Stomach (tissue), 9 donors: ENCODE data around the gene FLNC. TPM values are rescaled to one million over a fixed set of nuclear protein-coding genes. Genes with fewer than 3 reads are reported as not detected.

ENCODE experiments used
- DNase-seq, 2 donors: peaks; one replicate each; pipeline versions ENCODE4 v3.0.0 to v3.0.0-alpha.2; 2013 to 2019
- H3K27ac ChIP-seq, 5 donors: fragments of 200-600 bp in 4 of 5; sonication (generic) in 4 of 5; one replicate each; pipeline ENCODE4 v1.5.1; 2013 to 2019; ENCODE audit warnings: mild to moderate bottlenecking in 1 of 5, moderate library complexity in 1 of 5
- H3K27me3 ChIP-seq, 3 donors: fragments of 200-600 bp; sonication (generic); one replicate each; pipeline ENCODE4 v1.5.1; 2017 to 2019; ENCODE audit warnings: mixed run types in 1 of 3
- H3K36me3 ChIP-seq, 4 donors: fragments of 200-600 bp; sonication (generic); 1 replicate in 3 of 4; 2 replicates in 1 of 4; pipeline ENCODE4 v1.5.1; 2016 to 2019
- H3K4me1 ChIP-seq, 4 donors: fragments of 200-600 bp; sonication (generic); one replicate each; pipeline ENCODE4 v1.5.1; 2016 to 2019
- H3K4me3 ChIP-seq, 4 donors: fragments of 200-600 bp; sonication (generic) in 3 of 4; one replicate each; pipeline ENCODE4 v1.5.1; 2016 to 2019; ENCODE audit warnings: mild to moderate bottlenecking in 1 of 4
- H3K9me3 ChIP-seq, 4 donors: fragments of 200-600 bp; sonication (generic); one replicate each; pipeline ENCODE4 v1.5.1; 2016 to 2019
- CTCF ChIP-seq, 7 experiments: fragments of 450-650 bp in 4 of 7; fragments of 200-600 bp in 3 of 7; sonication (generic) in 3 of 7; IDR thresholded peaks; one replicate each; pipeline ENCODE4 v1.5.1; 2016 to 2019; ENCODE audit warnings: antibody characterized with exemption in 7 of 7, control low read depth in 2 of 7, mild to moderate bottlenecking in 1 of 7
- EP300 ChIP-seq: sonication (generic); formaldehyde crosslinking; IDR thresholded peaks from one replicate; pipeline ENCODE4 v1.6.1; 2017; ENCODE audit warnings: antibody characterized with exemption
- POLR2A ChIP-seq, 4 donors: fragments of 450-650 bp; IDR thresholded peaks; one replicate each; pipeline ENCODE4 v1.6.1; 2016; ENCODE audit warnings: antibody characterized with exemption in 4 of 4, control low read depth in 2 of 4, mild to moderate bottlenecking in 1 of 4, moderate library complexity in 1 of 4
- POLR2AphosphoS5 ChIP-seq, 3 donors: sonication (generic); formaldehyde crosslinking; IDR thresholded peaks; one replicate each; pipeline ENCODE4 v1.6.1; 2016; ENCODE audit warnings: antibody characterized with exemption in 3 of 3
- WGBS, 5 donors: extraction: QIAGEN DNeasy Blood & Tissue Kit in 3 of 5; methylation state at CpG; one replicate each; pipeline versions ENCODE4 v1.1.5 to v1.1.7; 2013 to 2018; 5-methylcytosine and 5-hydroxymethylcytosine counted together
- intact Hi-C: fragments of 100-400 bp; cut with DNase I; formaldehyde crosslinking; loops from one replicate; pipeline ENCODE4 v1.15.1; 2023; ENCODE audit warnings: low total_unique reads
- polyA plus RNA-seq, 3 donors: library from polyadenylated mRNA; stranded (reverse); fragments of 200-250 nt; gene quantifications; one replicate each; pipeline ENCODE4 v1.2.3, GENCODE V29; 2013
- total RNA-seq, 5 donors: library from RNA; depleted of rRNA; stranded (reverse); fragments of >200 nt; gene quantifications; one replicate each; pipeline versions ENCODE4 v1.1.0 to v1.2.3, GENCODE V29; 2014 to 2016
- donor health status: healthy with polysubstance abuse.
- donor health status: Bipolar disorder and iron deficiency.
- donor health status: healthy.

FLNC gene
- total and polyA plus RNA-seq, 8 donors, result 1.9 to 184 (median 46.6) TPM

DNA sequence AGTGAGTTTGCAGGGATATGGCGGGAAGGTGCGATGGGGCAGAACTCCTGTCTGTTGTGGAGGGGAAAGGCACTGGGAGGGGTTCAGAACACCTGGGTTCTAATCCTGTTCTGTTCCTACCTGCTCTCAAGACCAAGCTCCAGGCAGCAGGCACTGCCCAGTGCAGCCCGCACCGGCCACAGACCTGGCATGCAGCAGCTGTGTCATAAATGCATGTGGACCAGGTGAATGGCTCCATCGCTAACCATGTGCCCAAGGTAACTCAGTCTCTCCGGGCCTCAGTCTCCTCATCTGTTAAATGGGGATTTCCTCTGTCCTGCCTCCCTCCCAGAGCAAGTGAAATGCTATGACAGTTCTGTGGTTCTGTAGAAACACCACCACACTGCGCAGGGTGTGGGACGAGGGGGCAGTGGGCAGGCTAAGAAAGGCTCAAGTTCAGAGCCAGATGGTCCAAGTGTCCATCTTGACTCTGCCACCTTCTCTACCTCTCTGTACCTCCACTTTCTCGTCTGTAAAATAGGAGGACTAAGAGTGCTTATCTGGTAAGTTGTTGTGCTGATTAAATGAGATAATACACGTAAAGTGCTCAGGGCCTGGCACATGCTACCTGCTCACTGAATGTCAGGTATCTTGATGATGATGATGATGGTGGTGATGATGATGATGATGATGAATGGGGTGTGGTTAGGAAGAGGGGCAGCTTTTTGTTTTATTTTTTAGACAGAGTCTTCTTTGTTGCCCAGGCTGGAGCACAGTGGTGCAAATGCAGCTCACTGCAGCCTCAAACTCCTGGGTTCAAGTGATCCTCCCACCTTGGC lies 55.4 kb downstream of the FLNC start:
- Histone ChIP-seq H3K27me3 (peaks cover 0 to 39% (median 6%) of the 10 kb centered on the region in 3 donors), H3K27ac (no peak overlapping the region), H3K9me3 (no peaks in the 10 kb centered on the region), H3K4me3 (no peak overlapping the region), H3K36me3 (no peaks in the 10 kb centered on the region), H3K4me1 (peaks cover under 1 to 3% (median 3%) of the 10 kb centered on the region in 4 donors)
- TF ChIP-seq EP300 (no peak), POLR2AphosphoS5 (IDR thresholded peaks at IDR 0.05) (no peak), CTCF (IDR thresholded peaks at IDR 0.05) (no peak)
- no peak for DNase-seq
- intact Hi-C loops, result loop anchor here (10.0 kb wide), 1 partner anchor 281 kb away; no protein-coding TSS in a partner anchor
- WGBS, 5 donors, result 82 to 93% (median 86%) methylated on average over 8 to 10 of the region's 10 CpGs

- Histone ChIP-seq H3K27me3 (peaks cover 0 to 49% (median 16%) of the 10 kb centered on the region in 3 donors), H3K27ac (no peak overlapping the region), H3K9me3 (no peaks in the 10 kb centered on the region), H3K4me1 (peaks cover 9 to 13% (median 11%) of the 10 kb centered on the region in 4 donors), H3K36me3 (no peaks in the 10 kb centered on the region), H3K4me3 (no peak overlapping the region)
- 64 to 71% (median 67%) methylated on average over 11 to 14 of the region's 14 CpGs for WGBS, 5 donors
- no peak for TF ChIP-seq EP300
- no peak for TF ChIP-seq POLR2A (IDR thresholded peaks at IDR 0.05)
- no peak for TF ChIP-seq CTCF (IDR thresholded peaks at IDR 0.05)
- TF ChIP-seq POLR2AphosphoS5 (IDR thresholded peaks at IDR 0.05), result no peak
- intact Hi-C loops, result loop anchor here (10.0 kb wide), 1 partner anchor 282 kb away; no protein-coding TSS in a partner anchor
- DNase-seq, result peak in 1 of 2 donors; percentile 2
These were observed 56.4 kb downstream of the FLNC start for GRCh38 chr7:128886391-128887168.

- H3K4me3 ChIP-seq, result no peak overlapping the region
- TF ChIP-seq POLR2A (IDR thresholded peaks at IDR 0.05) (no peak), CTCF (IDR thresholded peaks at IDR 0.05) (no peak), EP300 (no peak), POLR2AphosphoS5 (IDR thresholded peaks at IDR 0.05) (no peak)
- no peaks in the 10 kb centered on the region for H3K9me3 ChIP-seq
- WGBS, 5 donors, result 80 to 90% (median 87%) methylated on average over 7 of the region's 7 CpGs
- H3K27ac ChIP-seq, result no peak overlapping the region
- DNase-seq, result no peak
- H3K36me3 ChIP-seq, result no peaks in the 10 kb centered on the region
- peaks cover 9 to 20% (median 13%) of the 10 kb centered on the region in 4 donors for H3K4me1 ChIP-seq
- H3K27me3 ChIP-seq, result peaks cover 0 to 58% (median 17%) of the 10 kb centered on the region in 3 donors
- intact Hi-C loops, result loop anchor here (10.0 kb wide), 1 partner anchor 283 kb away; no protein-coding TSS in a partner anchor
These were observed 57.2 kb downstream of the FLNC start for GRCh38 chr7:128887169-128888038.
